DOHH2 (cell line): Measurements from ENCODE around the gene C16orf89.

Experiments
- H3F3A ChIP-seq: fragments of 200-600 bp; sonication (generic), shearing (Covaris generic); 2 replicates; pipeline ENCODE4 v1.6.0; 2016; ENCODE audit warnings: antibody characterized with exemption, mild to moderate bottlenecking; ENCODE audit not compliant: control insufficient read depth, insufficient read depth
- H3K27ac ChIP-seq: fragments of 200-600 bp; sonication (generic); 2 replicates; pipeline ENCODE4 v1.5.1; 2014; ENCODE audit warnings: low read depth, mild to moderate bottlenecking, low read length, moderate library complexity
- H3K27me3 ChIP-seq: fragments of 200-600 bp; sonication (generic); 2 replicates; pipeline ENCODE4 v1.6.1; 2014; ENCODE audit warnings: mild to moderate bottlenecking, low read length, mixed read lengths; ENCODE audit not compliant: control insufficient read depth
- H3K36me3 ChIP-seq: fragments of 200-600 bp; sonication (generic); 2 replicates; pipeline ENCODE4 v1.6.1; 2014; ENCODE audit warnings: mild to moderate bottlenecking, low read length, moderate library complexity, mixed read lengths; ENCODE audit not compliant: control insufficient read depth
- H3K4me1 ChIP-seq: fragments of 200-600 bp; sonication (generic); 2 replicates; pipeline ENCODE4 v1.6.1; 2014; ENCODE audit warnings: mild to moderate bottlenecking, low read length, mixed read lengths; ENCODE audit not compliant: control insufficient read depth
- H3K4me2 ChIP-seq: fragments of 200-600 bp; sonication (generic); 2 replicates; pipeline ENCODE4 v1.6.0; 2014; ENCODE audit warnings: mild to moderate bottlenecking, low read length, moderate library complexity
- H3K4me3 ChIP-seq: fragments of 200-600 bp; sonication (generic); 2 replicates; pipeline ENCODE4 v1.5.1; 2014; ENCODE audit warnings: mild to moderate bottlenecking, low read length, mixed read lengths
- H3K79me2 ChIP-seq: fragments of 200-600 bp; sonication (generic); 2 replicates; pipeline ENCODE4 v1.6.1; 2014; ENCODE audit warnings: mild to moderate bottlenecking, low read length, mixed read lengths; ENCODE audit not compliant: control insufficient read depth
- H3K9me2 ChIP-seq: fragments of 200-600 bp; sonication (generic); replicated peaks from 2 replicates; pipeline ENCODE4 v1.6.1; 2014; ENCODE audit warnings: mild to moderate bottlenecking, low read length, mixed read lengths; ENCODE audit not compliant: control insufficient read depth
- H3K9me3 ChIP-seq: fragments of 200-600 bp; sonication (generic); 2 replicates; pipeline ENCODE4 v1.6.1; 2014; ENCODE audit warnings: antibody characterized with exemption, low read length, mixed read lengths; ENCODE audit not compliant: control insufficient read depth, insufficient read depth
- H4K20me1 ChIP-seq: fragments of 200-600 bp; sonication (generic); 2 replicates; pipeline ENCODE4 v1.6.0; 2014; ENCODE audit warnings: low read depth, mild to moderate bottlenecking, antibody characterized with exemption, low read length, moderate library complexity; ENCODE audit not compliant: control insufficient read depth, insufficient read depth
- EZH2phosphoT487 ChIP-seq: fragments of 200-600 bp; sonication (generic); IDR thresholded peaks from 2 replicates; pipeline ENCODE4 v1.6.1; 2017; ENCODE audit warnings: borderline replicate concordance, mild to moderate bottlenecking, antibody characterized with exemption, low read length, moderate library complexity, mixed read lengths
- TF ChIP-seq, protein P1 (sequence below): fragments of 200-600 bp; sonication (generic); IDR thresholded peaks from one replicate; pipeline ENCODE4 v1.5.1; 2014; ENCODE audit warnings: antibody characterized with exemption, mild to moderate bottlenecking, low read depth, low read length; ENCODE audit not compliant: poor library complexity, severe bottlenecking

Gene C16orf89

DNA sequence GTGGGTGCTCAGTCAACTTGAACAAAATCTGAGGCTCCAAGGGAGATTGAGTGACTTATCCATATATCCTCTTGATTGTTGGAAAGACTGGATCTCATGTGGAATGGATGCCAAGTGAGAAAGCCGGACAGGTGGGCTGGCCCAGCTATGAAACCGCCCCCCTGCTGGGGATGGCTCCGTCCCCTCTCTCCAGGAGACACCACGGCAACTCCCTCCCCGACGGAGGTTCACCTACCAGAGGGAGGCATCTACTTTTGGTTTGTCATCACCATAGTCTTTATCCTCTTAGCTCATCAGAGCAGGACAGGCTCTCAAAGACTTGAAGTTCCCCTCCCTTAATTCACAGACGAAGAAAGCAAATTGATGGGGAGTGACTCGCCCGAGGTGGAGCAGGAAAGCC is 4.1 kb upstream of the C16orf89 start:
- H3K79me2 ChIP-seq: peaks cover 29% of the 10 kb centered on the region
- H3K4me2 ChIP-seq: no peak overlapping the region
- TF ChIP-seq, protein P1, sequence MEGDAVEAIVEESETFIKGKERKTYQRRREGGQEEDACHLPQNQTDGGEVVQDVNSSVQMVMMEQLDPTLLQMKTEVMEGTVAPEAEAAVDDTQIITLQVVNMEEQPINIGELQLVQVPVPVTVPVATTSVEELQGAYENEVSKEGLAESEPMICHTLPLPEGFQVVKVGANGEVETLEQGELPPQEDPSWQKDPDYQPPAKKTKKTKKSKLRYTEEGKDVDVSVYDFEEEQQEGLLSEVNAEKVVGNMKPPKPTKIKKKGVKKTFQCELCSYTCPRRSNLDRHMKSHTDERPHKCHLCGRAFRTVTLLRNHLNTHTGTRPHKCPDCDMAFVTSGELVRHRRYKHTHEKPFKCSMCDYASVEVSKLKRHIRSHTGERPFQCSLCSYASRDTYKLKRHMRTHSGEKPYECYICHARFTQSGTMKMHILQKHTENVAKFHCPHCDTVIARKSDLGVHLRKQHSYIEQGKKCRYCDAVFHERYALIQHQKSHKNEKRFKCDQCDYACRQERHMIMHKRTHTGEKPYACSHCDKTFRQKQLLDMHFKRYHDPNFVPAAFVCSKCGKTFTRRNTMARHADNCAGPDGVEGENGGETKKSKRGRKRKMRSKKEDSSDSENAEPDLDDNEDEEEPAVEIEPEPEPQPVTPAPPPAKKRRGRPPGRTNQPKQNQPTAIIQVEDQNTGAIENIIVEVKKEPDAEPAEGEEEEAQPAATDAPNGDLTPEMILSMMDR: no peak
- no peak for TF ChIP-seq EZH2phosphoT487
- peaks cover 20% of the 10 kb centered on the region for H3K4me1 ChIP-seq
- no peaks in the 10 kb centered on the region for H3F3A ChIP-seq
- no peaks in the 10 kb centered on the region for H4K20me1 ChIP-seq
- no peaks in the 10 kb centered on the region for H3K9me2 ChIP-seq
- H3K4me3 ChIP-seq: no peak overlapping the region
- H3K36me3 ChIP-seq: peaks cover 11% of the 10 kb centered on the region
- H3K9me3 ChIP-seq: no peaks in the 10 kb centered on the region
- 0 out of 2 replicates have a peak, but pooled peaks cover 5% of the 10 kb centered on the region for H3K27me3 ChIP-seq
- no peak overlapping the region for H3K27ac ChIP-seq

DNA sequence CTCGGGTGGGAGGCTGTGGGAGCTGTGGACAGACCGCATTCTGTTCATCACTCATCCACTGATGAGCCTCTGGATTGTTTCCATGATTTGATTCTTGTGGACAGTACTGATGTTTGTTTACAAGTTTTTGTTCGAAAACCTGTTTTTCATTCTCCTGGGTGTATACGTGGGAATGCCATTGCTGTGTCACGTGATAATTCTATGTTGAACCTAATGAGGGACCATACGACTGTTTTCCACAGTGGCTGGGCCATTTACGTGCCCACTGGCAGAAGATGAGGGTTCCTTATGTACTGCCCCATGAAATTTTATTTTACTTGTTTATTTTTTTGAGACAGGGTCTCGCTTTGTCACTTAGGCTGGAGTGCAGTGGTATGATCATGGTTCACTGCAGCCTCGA is 3.3 kb upstream of the C16orf89 start:
- peaks cover 21% of the 10 kb centered on the region for H3K79me2 ChIP-seq
- 0 out of 2 replicates have a peak, but pooled peaks cover 5% of the 10 kb centered on the region for H3K27me3 ChIP-seq
- H3K9me2 ChIP-seq: no peaks in the 10 kb centered on the region
- no peak overlapping the region for H3K27ac ChIP-seq
- no peaks in the 10 kb centered on the region for H4K20me1 ChIP-seq
- no peak overlapping the region for H3K4me3 ChIP-seq
- H3F3A ChIP-seq: no peaks in the 10 kb centered on the region
- TF ChIP-seq, protein P1: no peak
- no peak for TF ChIP-seq EZH2phosphoT487
- no peak overlapping the region for H3K4me2 ChIP-seq
- H3K4me1 ChIP-seq: peaks cover 20% of the 10 kb centered on the region
- peaks cover 7% of the 10 kb centered on the region for H3K36me3 ChIP-seq
- H3K9me3 ChIP-seq: no peaks in the 10 kb centered on the region

DNA sequence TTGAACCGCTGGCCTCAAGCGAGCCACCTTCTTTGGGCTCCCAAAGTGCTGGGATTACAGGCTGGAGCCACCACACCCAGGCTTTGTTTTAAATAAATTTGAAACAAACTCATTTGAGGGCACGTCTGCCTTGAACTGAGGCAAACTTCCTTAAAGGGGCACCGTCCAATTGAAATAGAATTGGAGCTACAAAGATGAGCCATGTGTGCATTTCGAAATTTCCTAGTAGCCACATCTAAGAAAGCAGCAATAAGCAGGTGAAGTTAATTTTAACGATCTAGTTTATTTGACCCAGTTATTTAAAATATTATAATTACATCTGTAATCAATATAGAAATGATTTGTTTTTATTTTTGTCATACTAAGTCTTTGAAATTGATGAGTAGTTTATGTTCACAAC is 755 bp upstream of the C16orf89 start:
- Histone ChIP-seq H3K27ac (no peak overlapping the region), H3K9me3 (no peaks in the 10 kb centered on the region), H3K4me3 (no peak overlapping the region), H3K79me2 (no peaks in the 10 kb centered on the region; the same call in 1 of the 2 replicates), H3F3A (no peaks in the 10 kb centered on the region), H3K27me3 (peaks cover 11% of the 10 kb centered on the region; the same call in 1 of the 2 replicates), H3K4me2 (no peak overlapping the region), H3K9me2 (no peaks in the 10 kb centered on the region), H3K36me3 (no peaks in the 10 kb centered on the region), H3K4me1 (peaks cover 6% of the 10 kb centered on the region), H4K20me1 (no peaks in the 10 kb centered on the region)
- TF ChIP-seq EZH2phosphoT487: no peak
- TF ChIP-seq, protein P1: no peak

DNA sequence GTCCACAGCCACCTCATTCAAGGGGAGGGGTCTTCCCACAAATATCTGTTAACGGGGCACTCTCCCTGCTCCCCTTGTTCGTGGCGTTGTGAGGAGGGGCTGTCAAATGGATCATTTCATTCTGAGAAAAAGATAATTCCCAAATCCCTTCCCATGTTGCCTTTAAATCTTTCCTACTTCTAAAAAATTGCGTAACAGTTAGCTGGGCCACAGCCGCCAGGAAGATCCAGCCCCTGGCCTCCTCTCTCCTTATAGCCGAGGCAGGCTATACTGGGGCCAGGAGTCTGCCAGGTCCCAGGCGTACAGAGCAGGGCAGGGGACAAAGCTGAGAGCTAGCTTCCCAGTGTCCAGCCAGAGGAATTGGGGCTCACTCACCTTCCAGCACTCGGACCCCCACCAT is 430 bp downstream of the C16orf89 start:
- Histone ChIP-seq H3F3A (no peaks in the 10 kb centered on the region), H3K79me2 (no peaks in the 10 kb centered on the region), H3K27me3 (peaks cover 11% of the 10 kb centered on the region; the same call in 1 of the 2 replicates), H3K27ac (no peak overlapping the region), H3K4me2 (no peak overlapping the region), H3K36me3 (no peaks in the 10 kb centered on the region), H3K9me2 (no peaks in the 10 kb centered on the region), H3K4me3 (no peak overlapping the region), H3K4me1 (no peaks in the 10 kb centered on the region), H3K9me3 (no peaks in the 10 kb centered on the region), H4K20me1 (no peaks in the 10 kb centered on the region)
- TF ChIP-seq, protein P1: no peak
- TF ChIP-seq EZH2phosphoT487: no peak
